Prostate gland (tissue), 2 donors: Measurements from ENCODE around the gene ARHGEF4.

Source experiments
- POLR2A ChIP-seq: fragments of 450-650 bp; IDR thresholded peaks from one replicate; pipeline ENCODE4 v1.6.1; 2016; ENCODE audit warnings: antibody characterized with exemption, mild to moderate bottlenecking
- POLR2AphosphoS5 ChIP-seq: sonication (generic); formaldehyde crosslinking; IDR thresholded peaks from one replicate; pipeline ENCODE4 v1.6.1; 2017; ENCODE audit warnings: antibody characterized with exemption
- TF ChIP-seq, protein P1 (sequence below), 4 experiments: fragments of 200-600 bp in 2 of 4; fragments of 450-650 bp in 2 of 4; sonication (generic) in 2 of 4; IDR thresholded peaks; 1 replicate in 3 of 4; 2 replicates in 1 of 4; pipeline ENCODE4 v1.5.1; 2016 to 2019; ENCODE audit warnings: antibody characterized with exemption in 4 of 4, mild to moderate bottlenecking in 2 of 4, moderate library complexity in 2 of 4

- TF ChIP-seq, protein P1, sequence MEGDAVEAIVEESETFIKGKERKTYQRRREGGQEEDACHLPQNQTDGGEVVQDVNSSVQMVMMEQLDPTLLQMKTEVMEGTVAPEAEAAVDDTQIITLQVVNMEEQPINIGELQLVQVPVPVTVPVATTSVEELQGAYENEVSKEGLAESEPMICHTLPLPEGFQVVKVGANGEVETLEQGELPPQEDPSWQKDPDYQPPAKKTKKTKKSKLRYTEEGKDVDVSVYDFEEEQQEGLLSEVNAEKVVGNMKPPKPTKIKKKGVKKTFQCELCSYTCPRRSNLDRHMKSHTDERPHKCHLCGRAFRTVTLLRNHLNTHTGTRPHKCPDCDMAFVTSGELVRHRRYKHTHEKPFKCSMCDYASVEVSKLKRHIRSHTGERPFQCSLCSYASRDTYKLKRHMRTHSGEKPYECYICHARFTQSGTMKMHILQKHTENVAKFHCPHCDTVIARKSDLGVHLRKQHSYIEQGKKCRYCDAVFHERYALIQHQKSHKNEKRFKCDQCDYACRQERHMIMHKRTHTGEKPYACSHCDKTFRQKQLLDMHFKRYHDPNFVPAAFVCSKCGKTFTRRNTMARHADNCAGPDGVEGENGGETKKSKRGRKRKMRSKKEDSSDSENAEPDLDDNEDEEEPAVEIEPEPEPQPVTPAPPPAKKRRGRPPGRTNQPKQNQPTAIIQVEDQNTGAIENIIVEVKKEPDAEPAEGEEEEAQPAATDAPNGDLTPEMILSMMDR (IDR thresholded peaks at IDR 0.05) = no peak
- TF ChIP-seq POLR2AphosphoS5 (no peak), POLR2A (no peak)
Measured at GRCh38 chr2:130870161-130870485, 33.4 kb downstream of the ARHGEF4 start.
